Omental fat pad (tissue), 4 donors: Measurements from ENCODE around the gene FAT2. TPM values are rescaled to one million over a fixed set of nuclear protein-coding genes. Genes with fewer than 3 reads are reported as not detected.

Experiments used
- ATAC-seq: fragments of 150-250 bp; one replicate; pipeline ENCODE4 v1.9.1; 2016; ENCODE audit warnings: mild to moderate bottlenecking, moderate library complexity; ENCODE audit not compliant: low FRiP score
- DNase-seq: peaks from one replicate; pipeline ENCODE4 v3.0.0-alpha.2; 2019; ENCODE audit warnings: low spot score
- CTCF ChIP-seq, 3 donors: fragments of 450-650 bp; IDR thresholded peaks; one replicate each; pipeline ENCODE4 v1.5.1; 2016 to 2017; ENCODE audit warnings: antibody characterized with exemption in 3 of 3, mild to moderate bottlenecking in 3 of 3, moderate library complexity in 2 of 3
- total RNA-seq, 4 donors: library from RNA; depleted of rRNA; stranded (reverse); fragments of >200 nt; gene quantifications; one replicate each; pipeline ENCODE4 v1.1.0, GENCODE V29; 2016

The FAT2 gene
- total RNA-seq, 4 donors from 2014 or later = 0.24 to 0.25 TPM; not detected in 2

DNA sequence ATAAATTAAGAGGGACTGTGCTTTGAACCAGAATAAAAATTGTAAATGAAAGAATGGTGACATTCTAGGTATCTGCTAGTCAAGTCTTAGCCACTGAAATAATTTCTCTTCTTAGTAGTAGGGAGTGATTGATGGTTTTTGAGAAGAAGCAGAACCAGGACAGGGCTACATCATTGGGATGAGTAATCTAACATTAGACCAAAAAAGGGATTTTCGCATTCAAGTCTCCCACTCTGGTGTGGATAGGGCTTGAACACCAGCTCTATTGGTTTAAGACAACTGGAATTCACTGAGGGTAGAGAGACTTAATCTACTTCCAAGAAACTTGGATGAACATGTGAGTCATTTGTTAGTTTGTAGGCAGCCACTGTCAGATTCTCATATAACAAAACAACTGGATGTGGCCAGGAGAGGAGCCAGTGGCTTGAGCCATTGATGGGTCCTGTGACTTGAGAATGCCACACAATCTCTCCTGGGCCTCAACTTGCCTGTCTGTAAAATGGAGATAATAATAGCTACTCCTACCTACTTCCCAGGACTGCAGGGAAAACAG is 16.6 kb downstream of the FAT2 start:
- DNase-seq (no peak), ATAC-seq (no peak)
- no peak for TF ChIP-seq CTCF (IDR thresholded peaks at IDR 0.05)

GRCh38 chr5:151572657-151573368 is 18.3 kb downstream of the FAT2 start:
- ATAC-seq (no peak), DNase-seq (no peak)
- TF ChIP-seq CTCF (IDR thresholded peaks at IDR 0.05) = no peak

GRCh38 chr5:151571270-151572173 is 19.6 kb downstream of the FAT2 start:
- DNase-seq (no peak), ATAC-seq (no peak)
- no peak for TF ChIP-seq CTCF (IDR thresholded peaks at IDR 0.05)

DNA sequence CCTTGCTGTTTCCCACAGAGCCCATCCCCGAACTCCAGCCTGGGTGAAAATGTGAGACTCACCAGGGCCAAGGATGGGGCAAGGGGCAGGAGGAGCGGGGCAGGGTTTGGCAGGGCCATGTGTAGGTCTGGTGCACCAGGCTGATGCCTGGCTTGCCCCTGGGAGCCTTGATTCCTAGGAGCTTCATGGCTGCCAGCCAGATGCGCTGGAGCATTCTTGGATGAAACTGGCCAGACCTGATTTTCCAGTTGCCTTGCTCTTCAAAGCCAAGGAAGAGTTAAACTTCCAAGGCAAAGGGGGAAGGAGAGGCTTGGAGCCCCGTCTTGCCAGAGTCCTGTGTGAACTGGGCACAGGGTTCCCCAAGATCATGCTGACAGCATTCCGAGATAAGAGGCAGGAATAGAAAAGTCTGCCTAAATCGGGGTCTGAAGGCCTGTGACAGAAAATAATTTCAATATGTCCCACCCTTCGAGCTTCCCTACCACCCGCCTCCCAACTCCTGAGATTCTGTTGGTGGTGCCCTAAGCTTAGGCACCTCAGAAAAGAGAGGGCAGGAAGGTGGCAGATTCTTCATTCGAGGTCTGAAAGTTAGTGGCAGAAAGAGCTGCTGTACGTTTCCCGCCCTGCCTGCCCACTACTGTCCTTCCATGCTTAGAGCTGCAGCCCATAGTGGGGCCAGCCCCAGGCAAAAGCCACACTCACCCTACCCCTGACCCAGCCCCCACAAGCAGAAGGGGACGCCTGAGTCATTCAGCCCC is 20.4 kb downstream of the FAT2 start:
- no peak for ATAC-seq
- no peak for DNase-seq
- no peak for TF ChIP-seq CTCF (IDR thresholded peaks at IDR 0.05)

DNA sequence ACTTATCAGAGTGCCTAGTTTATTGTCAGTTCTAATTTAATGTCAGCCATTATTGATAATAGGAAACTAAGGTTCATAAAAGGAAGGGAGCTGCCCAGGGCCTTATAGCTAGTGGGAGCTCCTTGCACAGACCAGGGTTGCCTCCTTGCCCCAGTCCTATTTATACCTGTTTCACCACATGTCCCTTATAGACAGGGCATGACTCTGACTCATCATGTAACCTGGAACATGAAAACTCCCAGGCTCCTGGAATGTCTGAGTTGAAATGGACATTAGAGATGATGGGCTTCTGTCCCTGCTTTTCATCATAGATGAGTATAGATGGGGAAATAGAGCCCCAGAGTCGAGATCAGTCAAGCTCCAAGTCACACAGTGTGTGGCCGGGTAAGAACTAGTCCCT is 21.1 kb downstream of the FAT2 start:
- TF ChIP-seq CTCF (IDR thresholded peaks at IDR 0.05) = no peak
- ATAC-seq (no peak), DNase-seq (no peak)

GRCh38 chr5:151569132-151570046 is 21.7 kb downstream of the FAT2 start:
- no peak for TF ChIP-seq CTCF (IDR thresholded peaks at IDR 0.05)
- no peak for DNase-seq
- ATAC-seq = no peak
